ENCODE measurements around the gene LTK.

Gene LTK

DNA sequence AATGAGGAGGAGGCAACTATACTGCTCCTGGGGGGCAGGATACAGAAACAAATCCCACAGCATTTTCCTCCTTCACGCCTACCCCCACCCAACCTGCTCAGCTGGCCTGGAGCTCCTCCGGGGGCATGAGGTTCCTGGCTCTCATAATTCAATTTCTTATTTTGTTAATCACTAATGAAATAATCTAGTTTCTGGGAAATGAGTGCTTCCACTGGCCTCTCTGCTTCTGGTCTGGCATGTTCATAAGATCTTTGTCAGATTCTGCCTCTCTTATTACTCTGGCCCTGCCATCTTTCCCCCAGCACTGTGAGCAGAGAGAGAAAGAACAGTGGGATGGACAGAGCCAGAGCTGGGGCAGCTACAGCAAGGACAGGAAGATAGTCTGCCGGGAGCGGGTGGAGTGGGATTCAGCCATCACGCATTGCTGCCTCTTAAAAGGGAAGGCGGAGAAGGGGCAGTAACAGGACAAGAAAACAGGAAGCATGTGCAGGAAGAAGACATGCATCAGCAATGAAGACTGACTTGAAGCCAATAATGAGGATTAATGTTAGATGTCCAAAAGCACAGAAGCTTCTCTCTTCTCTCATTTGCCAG is 16.8 kb upstream of the LTK start:
- DNase-seq (ENCODE audit: low spot score) = no peak

DNA sequence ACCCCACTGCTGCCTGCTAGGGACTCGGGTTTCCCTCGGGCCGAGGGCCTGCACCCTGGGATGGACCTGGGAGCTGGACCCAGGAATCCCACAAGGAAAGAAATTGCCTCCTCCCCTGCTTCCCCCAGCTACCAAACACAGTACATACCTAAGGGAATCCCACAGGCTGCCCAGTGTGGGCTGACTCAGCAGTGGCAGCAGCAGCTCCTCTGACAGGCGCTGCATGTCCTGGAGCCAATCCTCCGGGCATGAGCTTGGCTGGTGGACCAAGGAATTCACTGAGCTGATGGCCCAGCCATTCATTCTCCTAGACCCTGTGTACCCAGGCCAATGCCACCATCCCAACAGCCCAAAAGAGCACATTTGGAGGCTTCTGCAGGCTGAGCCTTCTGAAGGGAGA is 9.5 kb upstream of the LTK start:
- no peak for DNase-seq (ENCODE audit: low spot score)

DNA sequence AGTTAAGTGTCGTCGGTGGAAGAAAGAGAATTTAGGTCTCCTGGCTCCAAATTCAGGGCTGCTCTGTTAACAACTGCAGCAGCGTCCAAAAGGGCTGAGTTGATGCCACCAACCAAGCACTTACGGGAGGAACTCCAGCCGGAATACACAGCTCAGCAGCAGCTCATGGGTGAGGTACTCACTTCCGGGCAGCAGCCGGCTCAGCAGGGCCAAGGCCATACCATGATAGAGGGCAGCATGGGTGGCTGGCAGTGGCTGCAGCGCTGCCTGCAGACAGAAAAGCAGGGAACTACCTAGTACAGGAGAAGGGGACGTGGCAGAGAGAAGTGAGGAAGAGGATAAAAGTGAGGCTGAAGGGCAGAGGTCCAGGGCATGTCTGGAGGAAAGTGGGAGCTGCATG is 8.0 kb upstream of the LTK start:
- DNase-seq (ENCODE audit: low spot score) = no peak

DNA sequence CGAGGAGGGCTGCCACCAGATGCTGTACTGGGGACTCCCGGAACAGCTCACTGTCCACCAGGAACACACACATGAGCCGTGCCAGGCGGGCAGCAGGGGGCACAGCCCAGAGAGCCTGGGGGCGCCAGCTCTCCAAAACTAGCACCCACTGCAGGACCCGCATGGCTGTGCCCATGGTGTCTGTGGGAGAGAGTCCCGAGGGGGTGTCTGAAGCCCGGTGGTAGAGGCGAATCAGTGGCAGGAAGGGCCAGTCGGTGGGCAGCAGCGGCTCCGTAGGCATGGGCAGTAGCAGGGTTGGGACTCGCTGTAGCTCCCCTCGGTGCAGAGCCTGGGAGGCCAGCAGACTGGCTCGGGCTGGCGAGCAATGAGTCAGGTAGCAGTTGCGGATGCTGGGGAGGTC is 7.0 kb upstream of the LTK start:
- DNase-seq (ENCODE audit: low spot score) = no peak

DNA sequence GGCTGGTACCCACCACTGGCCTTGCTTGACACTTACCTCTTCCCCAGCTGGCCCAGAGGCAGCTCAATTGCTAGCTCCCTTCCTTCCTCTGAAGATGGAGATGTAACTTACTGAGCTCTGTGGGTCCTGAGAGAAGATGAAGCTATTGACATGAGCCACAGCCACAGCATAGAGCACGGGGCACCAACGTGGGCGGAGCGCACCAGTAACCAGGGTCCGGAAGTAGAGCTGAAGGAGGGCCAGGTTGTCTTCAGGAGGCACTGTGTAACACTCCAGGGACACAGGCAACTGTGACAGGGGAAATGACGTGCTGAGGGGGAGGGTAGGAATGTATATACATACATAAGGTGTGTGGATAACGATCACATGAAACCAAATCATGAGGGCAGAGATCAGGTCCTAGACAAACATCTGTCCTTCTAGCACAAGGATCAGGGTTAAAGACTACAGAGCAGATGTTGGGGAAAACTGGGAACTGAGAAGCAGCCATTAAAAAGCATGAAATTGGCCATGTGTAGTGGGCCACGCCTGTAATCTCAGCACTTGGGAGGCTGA is 4.3 kb upstream of the LTK start:
- no peak for DNase-seq (ENCODE audit: low spot score)

DNA sequence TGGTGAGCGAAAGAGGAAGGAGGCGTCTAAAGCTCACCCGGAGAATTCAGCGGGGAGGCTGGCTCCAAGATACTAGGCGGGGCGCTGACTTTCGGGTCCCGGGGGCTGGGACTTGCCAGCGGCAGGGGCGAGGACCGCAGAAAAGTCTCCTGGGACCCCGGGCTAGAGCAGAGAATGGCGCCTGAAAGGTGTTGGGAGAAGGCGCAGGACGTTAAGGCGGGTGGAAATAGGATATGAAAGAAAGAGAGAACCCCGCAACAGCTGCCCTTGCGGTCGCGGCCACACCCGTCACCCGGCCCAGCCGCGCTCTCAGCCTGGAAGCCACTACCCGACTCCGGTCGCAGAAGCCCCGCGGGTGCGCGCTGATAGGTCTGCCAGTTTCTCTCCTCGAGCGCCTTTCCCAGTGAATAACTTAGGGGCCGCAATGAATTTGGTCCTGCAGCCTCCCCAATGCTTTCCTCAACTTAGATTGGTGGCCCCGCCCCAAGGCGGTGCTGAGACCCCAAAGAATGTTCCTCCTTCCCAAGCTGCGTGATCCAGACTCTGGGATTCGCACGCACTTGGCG is 604 bp downstream of the LTK start:
- DNase-seq (ENCODE audit: low spot score) = peak; percentile 50

DNA sequence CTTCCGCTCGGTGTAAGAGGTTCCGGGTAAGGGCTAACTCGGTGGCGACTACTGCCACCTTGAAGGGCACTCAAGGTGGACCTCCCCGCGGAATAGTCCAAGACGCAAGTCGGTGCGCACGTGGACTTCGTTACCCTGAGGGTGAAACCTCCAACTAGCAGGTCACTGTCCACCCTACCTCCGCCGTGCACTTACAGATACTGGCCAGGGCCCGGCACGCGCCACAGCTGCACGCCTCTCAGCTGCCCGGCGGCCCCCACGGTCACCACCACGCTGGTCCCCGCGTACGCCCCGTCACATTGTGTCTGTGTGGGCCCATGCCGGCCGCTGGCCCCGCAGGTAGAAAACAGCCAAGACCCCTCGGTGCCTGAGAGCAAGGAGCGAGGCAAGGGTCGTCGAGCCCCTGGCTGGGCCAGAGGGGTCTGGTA is 1.1 kb downstream of the LTK start:
- DNase-seq (ENCODE audit: low spot score) = no peak

DNA sequence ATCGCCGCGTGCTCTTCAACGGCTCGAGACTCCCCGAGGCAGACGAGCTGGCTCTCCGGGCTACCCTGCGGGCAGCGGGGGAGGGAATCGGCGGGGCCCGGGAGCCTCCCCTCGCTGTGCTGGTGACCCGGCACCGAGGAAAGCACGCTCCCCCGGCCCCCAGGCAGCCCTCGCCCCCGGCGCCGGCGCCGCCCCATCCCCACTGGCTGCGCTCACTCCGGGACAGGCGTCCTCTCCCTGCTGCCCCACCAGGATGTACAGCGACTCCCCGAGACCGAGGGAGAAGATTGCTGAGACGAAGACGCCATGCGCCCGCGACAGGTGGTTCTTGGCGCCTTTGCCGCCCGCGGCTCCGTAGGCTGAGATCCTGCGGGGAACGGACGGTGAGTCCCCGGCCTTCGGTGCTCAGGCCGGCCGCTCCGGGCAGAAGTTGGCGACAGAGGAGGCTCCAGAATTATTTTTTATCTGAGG is 1.7 kb downstream of the LTK start:
- no peak for DNase-seq (ENCODE audit: low spot score)

DNA sequence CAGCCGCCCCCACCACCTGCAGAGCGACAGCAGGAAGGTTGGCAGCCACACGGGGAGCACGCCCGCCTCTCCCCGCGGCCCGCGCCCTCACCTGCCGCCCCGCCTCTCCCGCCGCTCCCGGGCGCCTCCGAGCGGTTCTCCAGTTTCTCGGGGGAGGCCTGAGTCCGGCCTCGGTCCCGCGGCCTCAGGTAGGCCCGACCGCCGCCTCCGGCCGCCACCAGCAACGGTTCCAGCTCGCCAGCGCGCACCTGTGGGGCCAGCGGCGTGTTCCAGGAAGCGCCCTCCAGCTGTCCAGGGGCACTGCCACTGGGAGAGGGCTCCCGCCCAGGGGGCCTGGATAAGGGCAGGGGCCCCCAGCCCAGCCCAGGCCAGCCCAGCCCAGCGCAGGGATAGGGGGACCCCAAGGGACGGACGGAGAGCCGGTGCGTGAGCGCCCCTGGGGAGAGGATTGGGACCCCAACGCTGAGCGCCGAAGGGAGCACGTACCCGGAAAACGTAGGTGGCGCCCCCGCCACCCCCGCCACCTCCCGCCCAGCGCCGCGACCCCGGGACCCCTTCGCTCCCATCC is 2.2 kb downstream of the LTK start:
- DNase-seq (ENCODE audit: low spot score) = no peak

DNA sequence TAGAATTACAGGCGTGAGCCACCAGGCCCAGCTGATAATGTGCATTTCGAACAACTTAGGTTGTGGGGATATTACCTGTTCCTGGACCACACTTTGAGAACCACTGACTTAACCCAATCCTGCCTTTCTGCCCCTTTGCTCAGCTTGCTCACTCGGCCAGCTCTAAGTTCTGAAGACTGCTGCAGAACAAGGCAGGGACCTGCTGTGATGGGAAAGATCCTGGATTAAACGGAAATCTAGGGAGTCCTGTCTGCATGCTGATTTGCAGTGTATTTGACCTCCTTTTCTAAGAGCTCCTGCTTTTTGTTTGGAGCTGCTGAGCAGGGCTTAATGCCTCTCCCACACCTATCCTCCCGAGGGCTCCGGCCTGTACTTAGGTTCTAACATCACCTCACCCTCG is 2.9 kb downstream of the LTK start:
- DNase-seq (ENCODE audit: low spot score) = no peak

DNA sequence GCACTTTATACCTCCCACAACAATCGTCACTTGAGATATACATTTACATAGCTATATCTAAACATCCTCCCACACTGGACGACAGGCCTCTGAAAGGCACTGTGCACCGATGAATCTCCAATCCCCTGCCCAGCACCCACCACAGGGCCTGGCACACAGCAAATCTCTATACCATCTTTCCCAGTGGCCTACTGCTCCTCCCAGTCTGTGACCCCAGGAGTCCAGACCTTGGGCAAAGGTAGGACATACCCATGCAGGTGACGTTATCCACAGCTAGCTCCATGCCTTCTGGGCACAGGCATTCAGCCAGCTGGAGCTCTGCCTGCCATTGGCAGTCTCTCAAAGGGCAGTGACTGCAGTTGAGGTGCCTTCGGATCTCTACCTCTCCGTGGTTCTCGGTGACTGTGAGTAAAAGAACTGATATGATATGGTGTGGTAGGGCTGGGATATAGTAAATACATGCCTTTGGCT is 5.8 kb downstream of the LTK start:
- no peak for DNase-seq (ENCODE audit: low spot score)

DNA sequence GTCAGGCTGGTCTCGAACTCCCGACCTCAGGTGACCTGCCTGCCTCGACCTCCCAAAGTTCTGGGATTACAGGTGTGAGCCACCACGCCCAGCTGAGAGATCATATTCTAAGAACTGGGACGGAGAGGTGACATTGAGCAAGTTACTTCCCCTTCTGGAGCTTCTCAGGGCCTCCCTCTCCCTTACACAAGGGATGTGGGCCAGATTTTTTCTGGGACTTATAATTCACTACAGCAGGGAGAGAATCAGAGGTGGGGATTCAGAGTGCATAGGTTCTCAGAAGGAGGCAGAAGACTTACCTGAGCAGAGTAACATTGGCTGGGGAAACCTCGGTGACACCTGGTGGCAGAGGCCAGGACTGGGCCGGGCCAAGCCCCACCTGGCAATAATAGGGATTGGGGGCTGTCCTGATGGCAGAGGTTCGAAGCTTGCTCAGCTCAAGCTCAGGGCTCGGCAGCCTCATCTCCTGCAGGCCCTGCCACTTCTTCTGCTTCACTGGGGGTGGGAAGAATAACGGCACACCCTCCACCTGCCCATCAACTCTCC is 6.8 kb downstream of the LTK start:
- no peak for DNase-seq (ENCODE audit: low spot score)

DNA sequence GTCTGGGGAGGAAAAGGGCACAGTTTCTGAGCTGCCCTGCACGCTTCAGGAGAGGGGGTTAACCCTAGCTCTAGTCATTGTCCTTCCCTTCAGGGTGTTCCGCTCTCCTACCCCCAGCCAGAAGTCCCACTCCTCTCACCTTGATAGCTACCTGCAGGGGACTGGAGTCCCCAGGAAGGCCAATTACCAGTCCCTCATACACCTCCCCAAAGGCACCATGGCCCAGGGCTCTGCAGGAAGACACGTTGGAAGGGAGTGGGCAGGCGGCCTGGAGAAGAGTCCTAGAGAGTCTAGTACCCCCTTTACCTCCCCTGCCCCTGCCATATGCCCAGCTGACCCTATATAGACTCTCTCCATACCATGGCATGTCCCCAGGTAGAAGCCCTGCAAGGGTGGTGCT is 7.9 kb downstream of the LTK start:
- DNase-seq (ENCODE audit: low spot score) = no peak

DNA sequence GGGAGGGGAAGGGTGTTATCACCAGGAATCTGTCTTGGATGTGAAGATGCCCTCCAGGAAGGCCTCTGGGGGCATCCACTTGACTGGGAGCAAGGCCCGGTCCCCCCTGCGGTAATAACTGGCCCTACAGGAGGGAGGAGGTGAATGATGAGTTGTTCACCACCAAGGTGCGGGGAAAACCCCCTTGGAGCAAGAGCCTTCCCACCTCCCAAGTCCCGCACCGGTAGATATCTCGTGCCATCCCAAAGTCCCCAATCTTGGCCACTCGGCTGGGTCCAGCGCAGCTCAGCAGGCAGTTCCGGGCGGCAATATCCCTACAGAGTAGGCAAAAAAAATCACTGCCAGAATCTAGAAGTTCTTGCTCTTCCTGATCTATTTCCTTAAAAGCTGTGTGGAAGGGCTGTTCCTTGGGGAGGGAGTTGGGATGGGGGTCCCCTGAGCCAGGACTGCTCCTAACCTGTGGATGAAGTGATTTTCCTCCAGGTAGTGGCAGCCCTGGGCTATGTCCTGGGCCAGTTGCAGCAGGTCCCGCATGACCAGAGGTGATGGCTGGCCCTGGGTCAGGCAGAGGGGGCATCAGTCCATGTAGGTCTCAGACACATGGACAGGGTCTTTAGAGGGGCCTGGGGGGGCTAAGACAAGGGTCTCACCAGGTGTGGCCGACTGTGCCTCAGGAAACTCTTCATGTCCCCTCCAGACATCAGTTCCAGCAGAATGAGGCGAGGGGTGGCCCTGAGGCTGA is 8.7 kb downstream of the LTK start:
- DNase-seq (ENCODE audit: low spot score) = no peak

DNA sequence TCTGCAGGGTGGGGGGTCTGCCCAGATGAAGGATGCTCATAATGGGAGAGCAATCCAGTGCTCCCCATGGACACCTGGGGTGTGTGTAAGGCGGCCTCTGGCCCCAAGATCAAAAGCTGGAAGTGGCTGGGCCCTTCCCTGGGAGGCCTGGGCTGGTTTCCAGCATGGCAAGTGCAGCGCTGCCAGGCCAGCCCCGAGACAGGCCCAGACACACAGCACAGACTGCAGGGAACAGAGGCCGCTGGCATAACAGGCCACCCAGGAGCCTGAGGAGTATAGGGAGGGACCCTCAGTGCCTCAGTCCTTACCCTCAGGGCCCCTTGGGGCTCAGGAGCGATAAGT is 10.0 kb downstream of the LTK start:
- no peak for DNase-seq (ENCODE audit: low spot score)

DNA sequence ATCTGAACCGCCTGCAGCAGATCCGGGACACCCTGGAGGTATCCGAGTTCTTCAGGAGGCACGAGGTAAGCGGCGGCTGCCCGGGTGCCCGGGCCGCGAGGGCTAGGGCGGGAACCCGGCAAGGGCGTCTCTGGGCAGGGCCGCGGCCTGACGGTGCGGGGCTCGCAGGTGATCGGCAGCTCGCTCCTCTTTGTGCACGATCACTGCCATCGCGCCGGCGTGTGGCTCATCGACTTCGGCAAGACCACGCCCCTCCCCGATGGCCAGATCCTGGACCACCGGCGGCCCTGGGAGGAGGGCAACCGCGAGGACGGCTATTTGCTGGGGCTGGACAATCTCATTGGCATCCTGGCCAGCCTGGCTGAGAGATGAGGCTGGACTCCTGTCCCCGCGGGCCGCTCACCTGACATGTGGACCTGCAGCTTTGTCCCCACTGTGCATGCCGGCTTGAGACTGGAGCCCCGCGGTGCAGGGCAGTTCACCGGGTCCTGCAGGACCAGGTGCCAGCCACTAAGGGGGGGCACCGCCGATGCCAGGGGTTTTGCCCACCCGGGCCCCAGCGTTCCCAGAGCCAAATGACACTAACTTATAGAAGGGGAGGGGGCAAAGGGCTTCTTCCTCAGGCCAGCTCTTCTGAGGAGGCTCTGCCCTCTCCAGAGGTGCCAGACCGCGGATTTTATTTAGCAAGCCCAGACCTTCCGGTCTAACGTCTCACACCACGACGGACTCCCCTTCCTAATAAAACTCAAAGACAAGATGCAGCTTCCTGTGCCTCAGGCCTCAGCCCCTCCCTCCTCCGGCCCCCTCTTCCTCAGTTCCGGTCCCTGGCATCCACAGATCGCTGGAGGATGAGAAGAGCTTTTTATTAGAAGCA is 10.6 kb downstream of the LTK start:
- DNase-seq (ENCODE audit: low spot score) = no peak

DNA sequence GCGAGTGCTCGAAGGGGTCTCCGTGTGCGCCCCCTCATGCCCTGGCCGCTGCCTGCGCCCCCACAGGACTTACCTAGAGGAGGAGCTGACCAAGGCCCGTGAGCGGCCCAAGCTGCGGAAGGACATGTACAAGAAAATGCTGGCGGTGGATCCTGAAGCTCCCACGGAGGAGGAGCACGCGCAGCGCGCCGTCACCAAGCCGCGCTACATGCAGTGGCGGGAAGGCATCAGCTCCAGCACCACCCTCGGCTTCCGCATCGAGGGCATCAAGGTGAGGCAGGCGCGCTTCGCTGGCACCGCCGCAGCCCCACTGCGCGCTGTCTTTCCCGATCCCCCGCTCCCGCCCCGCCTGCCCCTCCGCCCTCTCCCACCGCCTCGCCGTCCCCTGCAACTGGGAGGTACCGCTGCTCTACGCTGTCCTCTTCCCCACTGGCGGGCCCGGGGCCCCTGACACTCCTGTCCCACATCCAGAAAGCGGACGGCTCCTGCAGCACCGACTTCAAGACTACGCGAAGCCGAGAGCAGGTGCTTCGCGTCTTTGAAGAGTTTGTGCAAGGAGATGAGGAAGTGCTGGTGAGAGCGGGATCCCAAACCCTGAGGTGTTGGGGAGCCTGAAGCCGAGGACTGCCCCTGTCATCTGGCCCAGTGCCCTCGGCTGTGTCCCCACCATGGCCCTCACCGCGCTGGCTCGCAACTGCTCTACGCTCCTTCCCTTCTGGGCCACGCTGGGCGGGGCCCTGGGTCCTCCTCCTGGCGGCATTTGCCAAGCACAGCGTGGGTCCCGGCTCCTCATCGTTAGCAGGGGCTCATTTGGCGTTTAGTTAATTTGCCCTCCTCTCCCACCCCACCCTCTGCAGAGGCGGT is 11.5 kb downstream of the LTK start:
- DNase-seq (ENCODE audit: low spot score) = no peak

DNA sequence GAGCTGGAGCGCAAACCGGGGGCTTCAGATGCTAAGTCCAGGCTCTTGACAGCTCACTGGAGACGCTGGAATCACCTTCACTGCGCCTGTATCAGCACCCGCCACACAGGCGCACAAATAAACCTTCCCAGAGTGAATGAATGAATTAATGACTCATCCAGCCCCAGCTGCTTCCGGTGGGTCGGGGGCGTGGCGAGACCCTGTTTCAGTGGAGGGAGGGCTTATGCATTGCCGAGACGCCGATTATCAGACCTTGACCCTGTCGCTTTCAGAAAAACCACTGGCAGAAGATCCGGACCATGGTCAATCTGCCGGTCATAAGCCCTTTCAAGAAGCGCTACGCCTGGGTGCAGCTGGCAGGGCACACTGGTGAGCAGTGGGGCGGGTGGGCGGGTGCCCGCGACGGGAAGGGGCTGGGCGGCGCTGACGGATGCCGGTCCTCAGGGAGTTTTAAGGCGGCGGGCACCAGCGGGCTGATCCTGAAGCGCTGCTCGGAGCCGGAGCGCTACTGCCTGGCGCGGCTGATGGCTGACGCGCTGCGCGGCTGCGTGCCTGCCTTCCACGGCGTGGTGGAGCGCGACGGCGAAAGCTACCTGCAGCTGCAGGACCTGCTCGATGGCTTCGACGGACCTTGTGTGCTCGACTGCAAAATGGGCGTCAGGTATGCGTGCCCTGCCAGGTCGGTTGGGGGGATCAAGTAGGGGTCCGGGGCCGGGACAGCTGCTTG is 12.3 kb downstream of the LTK start:
- peak; percentile 58 for DNase-seq (ENCODE audit: low spot score)

DNA sequence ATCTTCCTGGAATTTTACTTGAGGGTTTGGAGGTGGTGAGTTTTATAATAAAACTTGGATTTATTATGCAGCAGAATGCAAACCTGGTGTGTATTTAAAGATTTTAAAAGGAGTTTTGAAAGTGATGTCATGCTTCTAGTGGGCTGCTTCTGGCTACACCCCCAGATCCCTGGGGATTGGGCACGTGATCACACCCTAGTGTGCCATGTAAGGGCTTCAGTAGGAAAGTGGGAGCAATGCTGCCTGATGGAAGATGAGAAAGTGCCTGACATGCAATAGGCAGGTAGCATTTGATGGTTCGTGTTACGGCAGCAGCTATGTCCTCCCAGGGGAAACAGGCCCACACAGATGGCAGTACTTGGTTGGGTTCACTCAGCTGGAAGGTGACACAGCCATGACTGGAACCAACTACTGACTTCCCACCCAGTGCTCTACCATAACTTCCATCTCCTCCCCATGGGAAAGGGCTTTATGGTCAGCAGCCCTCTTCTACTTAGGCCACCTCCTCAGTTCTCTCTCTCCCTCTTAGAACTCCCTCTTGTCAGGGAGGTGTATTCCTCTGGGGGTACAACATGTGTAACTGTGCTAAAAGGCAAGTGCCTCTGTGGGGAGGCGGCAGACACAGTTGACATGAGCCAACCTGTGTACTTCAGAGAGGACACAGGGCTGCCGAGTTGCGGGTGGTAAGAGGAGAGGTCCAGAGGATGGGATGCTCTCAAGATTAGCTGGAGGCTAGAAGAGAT is 14.3 kb downstream of the LTK start:
- no peak for DNase-seq (ENCODE audit: low spot score)
